Stimulated activated naive CD4-positive, alpha-beta T cell treated with Interleukin-2 at 50 U/mL for 16 hours (primary cell): ENCODE results near the gene NCOR2.

Source experiments
- DNase-seq: peaks from one replicate; lab custom pipeline; 2025; lab: John Stamatoyannopoulos, UW

The NCOR2 gene

GRCh38 chr12:124566997-124567672 lies at the start of gene NCOR2:
NCOR2 (minus strand) TSS chr12:124567612; CDS start chr12:124495251, 72,361 bp downstream.
- DNase-seq = peak; percentile 56

DNA sequence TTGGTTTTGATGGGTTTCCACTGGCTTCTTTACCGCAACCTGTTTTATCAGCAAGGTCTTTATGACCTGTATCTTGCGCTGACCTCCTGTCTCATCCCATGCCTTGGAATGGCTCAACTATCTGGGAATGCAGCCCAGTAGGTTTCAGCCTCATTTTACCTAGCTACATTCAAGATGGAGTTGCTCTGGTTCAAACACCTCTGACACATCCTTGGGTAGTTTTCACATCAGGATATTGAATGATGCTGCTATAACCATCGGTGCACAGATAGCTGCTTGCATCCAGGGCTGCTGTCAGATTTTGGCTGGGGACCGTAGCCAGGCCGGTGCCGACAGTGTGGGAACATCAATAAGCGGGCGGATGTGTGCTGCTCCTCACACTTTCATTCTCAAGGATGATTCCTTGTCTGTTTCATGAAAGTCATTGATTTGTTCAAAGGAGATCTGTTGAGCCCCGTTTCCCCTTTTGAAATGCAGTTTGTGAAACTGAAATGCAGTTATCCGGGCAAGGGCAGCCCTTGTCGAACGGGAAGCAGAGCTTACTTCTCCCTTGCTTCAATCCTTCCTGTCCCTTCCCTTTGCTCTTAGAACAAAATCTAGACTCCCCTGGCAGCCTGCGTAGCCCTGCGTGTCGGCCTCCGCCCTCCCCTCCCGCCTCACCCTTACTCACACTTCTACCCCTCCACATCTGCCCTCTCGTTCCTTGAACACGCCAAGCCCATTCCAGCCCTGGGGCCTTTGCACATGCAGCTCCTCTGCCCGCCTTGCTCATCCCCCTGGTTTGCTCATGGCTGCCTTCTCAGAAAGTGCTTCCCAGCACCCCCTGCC lies 49.2 kb upstream of the NCOR2 start:
- DNase-seq = no peak

DNA sequence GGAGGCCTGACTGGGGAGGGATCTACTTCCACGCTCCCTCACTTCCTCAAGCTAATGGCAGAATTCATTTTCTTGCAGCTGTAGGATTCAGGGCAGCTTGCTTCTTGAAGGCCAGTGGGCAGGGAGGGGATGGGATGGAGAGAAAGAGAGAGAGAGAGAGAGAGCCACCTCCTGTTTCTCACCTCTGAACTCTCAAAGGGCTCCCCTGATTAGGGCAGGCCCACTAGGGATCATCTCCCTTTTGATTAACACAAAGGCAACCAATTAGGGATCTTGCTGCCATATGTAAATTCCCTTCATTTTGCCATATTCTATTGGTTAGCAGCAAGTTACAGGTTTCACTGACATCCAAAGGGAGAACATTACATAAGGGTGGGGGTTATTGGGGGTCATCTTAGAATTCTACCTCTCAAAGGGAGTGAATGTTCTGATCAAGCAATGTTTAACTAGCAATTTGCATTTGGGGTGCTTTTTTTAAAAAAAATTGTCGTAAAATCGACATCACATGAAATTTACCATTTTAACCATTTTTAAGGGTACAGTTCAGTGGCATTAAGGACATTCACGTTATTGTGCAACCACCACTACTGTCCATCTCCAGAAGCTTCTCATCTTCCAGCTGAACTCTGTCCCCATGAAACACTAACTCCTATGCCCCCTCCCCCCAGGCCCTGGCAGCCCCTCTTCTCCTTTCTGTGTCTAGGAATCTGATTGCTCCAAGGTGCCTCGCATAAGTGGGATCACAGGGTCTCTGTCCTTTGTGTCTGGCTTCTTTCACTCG lies 47.3 kb upstream of the NCOR2 start:
- DNase-seq = no peak

- no peak for DNase-seq
Observed at GRCh38 chr12:124613151-124613585, 45.8 kb upstream of the NCOR2 start.

DNA sequence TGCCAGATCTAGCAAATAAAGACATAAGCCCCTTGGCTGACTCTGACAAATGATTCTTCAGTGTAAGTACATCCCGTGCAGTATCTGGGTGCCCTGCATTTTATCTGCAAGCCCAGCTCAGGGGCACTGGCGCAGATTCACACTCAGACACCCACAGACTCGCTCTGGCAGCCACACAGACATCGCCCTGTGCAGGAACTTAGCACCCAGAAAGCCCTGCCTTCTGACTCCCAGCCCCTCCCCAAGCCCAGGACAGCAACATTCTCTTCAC lies 44.9 kb upstream of the NCOR2 start:
- DNase-seq = no peak

GRCh38 chr12:124611559-124612409 lies 44.4 kb upstream of the NCOR2 start:
- no peak for DNase-seq

DNA sequence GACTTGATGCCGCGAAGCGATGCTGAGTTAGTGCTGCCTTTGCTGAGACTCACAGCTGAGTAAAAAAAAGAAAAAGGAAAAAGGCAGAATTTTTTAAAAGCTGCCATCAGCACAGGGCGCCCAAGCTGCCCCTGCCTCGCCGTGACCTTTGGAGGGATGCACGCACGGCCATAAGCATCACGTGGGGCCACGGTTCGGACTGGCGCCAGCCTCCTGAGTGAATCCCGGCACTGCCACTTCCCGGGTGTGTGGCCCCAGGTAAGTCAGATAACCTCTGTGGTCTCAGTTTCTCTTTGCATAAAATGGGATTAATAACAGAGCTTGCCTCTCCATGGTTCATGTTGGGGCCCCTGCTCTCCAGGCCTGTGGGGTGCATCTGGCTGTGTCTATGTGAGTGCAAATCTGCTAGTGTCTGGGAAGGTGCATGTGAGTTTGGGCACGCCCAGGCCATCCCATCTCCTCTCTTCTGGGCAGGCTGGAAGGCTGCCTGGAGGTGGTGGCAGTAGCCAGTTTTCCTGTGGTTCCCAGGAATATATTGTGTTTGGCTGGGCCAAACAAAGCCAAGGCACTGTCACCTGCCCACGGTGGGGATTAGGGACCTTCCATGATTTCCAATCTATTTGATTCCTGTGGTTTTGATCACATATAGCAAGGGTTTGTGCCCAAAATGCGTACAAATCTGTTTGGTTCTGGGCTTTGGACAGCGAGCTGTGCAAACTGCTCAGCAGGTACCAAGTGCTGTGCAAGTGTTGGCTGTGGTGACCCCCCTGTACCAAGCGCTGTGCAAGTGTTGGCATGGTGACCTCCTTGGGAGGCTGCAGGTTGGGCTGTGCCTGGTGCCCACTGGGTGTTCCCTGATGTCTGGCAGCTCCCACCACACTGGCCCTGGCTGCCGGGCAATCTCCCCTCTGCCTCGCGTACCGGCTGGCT lies 43.5 kb upstream of the NCOR2 start:
- no peak for DNase-seq

DNA sequence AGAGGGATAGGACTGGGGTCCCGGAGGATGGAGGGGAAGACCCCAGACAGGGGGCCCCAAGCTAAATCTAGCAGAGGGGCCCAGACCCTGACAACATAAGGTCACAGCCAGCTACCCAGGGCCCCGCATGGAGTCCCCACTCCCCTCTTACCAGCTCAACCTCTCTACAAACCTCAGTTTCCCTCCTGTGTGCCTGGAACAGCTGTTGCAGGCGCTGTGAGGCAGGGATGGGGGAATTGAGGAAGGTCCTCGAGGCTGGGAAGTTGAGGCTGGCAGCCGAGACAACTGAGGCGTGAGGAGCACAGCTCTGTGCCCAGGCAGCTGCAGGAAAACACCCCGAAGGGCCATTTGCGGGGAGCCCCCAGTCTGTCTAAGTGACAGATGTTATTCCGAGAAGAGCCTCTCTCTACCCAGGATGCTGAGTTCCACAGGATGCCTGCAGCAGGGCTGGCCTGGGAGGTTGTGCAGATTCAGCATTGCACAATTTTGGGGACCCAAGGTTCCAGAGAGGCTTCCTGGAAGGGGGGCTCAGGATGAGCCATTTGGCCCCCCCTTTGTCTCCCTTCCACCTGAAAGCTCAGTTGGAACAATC lies 42.7 kb upstream of the NCOR2 start:
- DNase-seq = no peak

- peak; percentile 66 for DNase-seq
Observed at GRCh38 chr12:124609041-124609989, 41.9 kb upstream of the NCOR2 start.

GRCh38 chr12:124608450-124608870 lies 41.0 kb upstream of the NCOR2 start:
- no peak for DNase-seq

GRCh38 chr12:124607681-124608425 lies 40.4 kb upstream of the NCOR2 start:
- no peak for DNase-seq

GRCh38 chr12:124605883-124606774 lies 38.7 kb upstream of the NCOR2 start:
- no peak for DNase-seq

DNA sequence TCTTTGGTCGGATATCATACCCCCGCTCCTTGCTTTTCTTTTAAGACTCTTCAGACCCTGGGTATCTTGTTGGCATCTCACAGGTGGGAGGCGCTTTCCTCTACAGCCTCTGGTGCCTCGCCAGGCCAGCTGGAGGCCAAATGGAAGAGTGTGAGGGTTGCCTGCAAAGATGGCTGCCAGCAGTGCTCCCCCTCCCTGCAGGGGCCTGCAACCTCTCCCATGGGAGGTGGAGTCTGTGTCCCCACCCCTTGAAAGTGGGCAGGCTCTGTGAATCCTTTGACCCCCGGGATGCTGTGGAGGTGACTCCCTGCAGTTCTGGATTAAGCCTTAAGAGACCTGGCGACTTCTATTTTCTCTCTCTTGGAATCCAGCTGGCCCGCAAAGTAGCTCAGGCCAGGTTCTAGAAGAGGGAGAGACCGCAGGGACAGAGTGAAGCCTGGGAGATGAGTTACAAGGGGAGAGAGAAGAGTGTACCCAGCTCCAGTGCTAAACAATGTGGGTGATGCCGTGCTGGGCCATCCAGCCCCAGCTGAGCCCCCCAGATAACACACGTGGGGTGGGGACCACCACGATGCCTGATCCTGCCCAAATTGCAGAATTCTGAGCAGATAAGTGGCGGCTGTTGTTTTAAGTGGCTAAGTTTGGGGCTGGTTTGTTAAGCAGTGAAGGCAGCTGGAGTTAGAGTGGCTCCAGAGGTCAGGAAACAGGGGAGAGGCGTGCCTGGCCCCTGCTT lies 37.9 kb upstream of the NCOR2 start:
- no peak for DNase-seq

GRCh38 chr12:124604264-124604680 lies 36.9 kb upstream of the NCOR2 start:
- no peak for DNase-seq

- DNase-seq = no peak
Observed at GRCh38 chr12:124603831-124604251, 36.4 kb upstream of the NCOR2 start.

DNA sequence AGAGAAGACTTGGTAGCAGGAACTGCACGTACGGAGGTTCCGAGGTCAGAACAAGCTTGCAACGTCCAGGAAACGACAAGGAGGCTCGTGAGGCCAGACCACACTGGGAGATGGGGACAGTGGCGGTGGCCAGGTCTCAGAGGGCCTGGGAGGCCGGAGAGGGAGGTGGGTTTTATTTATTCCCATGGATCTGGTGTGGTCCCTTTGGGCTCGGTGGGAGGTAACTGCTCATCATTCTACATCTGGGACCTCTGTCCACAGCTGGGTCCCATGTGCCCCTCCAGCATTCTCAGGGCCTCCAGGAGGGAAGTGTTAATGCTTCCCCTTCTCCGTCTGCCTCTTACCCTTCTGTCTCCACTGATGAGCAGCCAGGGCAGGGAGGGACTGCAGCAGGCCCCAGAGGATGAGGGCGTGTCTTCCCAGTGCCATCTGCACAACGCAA lies 35.7 kb upstream of the NCOR2 start:
- DNase-seq = no peak

DNA sequence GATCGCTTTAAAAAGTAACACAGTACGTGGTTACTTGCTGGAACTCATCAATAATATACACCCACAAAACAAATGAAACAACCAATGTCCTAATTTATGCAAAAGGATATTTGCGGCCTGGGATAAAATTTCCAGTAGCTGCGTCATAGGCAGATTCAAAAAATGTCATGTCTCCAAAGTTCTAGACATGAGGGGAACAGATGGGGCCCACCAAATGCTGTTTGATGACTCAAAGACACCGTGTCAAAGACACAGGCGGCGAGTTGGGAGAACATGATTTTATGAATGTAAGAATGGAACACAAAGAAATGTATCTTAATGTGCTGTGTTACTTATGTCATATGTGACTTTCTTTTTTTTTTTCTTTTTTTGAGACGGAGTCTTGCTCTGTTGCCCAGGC lies 34.3 kb upstream of the NCOR2 start:
- DNase-seq = no peak
